DMS79 (cell line): ENCODE results near the gene PFDN2.
"Not testable (repeated sequence)": the region's sequence is repeated elsewhere in the genome, so short reads cannot be mapped to it uniquely, and the experiment has no call there.

ENCODE experiments used
- DNase-seq: peaks from one replicate; lab custom pipeline; 2025; lab: John Stamatoyannopoulos, UW

PFDN2 gene

DNA sequence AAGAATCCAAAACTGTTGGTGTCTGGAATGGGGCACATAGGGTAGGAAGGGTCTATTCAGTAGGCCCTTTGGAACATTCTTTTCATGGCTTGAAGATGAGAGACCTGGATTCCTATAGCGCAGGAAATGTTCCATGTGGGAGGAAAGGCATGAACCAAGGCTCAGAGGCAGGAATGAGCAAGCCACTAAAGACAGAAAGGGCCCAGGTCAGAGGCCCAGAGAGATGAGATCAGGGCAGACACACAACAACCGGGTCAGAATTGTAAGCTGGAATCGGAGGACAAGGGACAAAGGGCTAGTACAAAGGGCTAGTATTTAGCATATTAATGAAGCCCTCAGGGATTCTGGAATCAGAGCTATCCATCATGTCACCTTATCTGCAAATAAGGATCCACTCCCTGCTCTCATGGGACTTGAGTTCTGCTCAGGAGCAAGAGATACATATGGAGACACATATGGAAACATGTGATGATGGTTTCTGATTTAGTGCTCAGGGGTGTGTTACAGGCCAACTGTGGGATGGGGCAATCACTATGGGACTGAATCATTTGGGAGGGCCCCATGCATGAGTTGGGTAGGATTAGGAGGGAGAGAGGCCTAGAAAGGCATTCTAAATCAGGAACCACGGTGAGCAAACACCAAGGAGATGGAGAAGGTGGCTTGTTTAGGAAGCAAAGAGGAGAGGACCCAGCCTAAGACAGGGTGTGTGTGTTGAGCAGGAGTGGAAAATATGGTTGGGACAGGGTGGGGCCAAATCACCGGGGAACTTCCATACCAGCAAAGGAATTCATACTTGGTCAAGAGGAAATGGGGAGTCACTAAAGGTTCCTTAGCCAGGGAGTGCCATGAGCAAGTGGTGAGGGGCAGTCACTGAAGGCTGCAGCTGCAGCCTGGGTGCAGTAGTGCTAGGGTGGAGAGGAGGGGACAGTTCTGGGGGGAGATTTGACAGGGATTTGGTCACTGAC lies 37.1 kb downstream of the PFDN2 start:
- no peak for DNase-seq

DNA sequence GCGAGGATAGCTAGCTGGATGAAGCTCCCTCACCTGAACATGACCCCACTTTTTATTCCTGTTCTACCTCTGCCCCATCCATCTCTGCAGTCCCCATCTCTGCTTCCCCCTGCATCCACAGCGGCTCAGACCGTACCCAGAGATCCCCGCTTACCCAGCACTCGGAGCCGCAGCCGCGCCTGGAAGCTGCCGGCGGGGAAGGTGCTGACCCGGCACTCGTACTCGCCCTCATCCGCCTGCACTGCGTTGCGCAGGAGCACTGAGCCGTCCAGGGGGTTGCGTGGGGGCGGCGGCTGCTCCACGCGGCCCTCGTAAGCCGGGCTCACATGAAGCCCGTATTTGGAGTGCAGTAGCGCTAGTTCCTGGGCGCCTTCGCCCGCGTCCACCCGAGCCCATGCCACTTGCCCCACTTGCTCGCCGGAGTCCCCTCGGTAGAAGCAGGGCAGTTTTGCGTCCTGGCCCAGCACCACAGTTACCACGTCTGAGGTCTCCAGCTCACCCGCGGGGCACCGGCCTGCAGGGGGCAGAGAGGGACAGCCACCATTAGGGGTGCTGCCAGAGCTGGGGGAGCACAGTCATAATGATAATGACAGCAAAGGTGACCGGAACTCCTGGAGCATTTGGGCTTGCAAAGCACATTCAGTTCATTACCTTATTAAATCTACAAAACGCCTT lies 38.3 kb downstream of the PFDN2 start:
- DNase-seq, result no peak

DNA sequence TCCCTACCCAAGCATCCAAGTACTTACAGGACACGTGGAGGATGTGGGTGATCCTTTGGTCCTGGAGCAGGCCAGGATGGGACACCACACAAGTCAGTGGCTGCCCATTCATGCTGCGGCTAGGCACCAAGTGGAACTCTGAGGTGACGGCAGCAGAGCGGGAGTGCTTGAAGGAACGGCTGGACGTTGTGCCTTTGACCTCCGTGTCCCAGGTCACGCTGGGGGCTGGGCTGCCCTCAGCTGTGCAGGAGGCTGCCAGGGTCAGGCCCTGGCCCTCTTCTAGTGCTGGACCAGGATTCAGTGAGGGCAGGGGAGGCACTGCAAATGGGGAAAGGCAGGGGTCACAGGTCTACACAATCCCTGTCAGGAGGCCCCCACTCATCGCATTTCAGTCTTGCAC lies 40.4 kb downstream of the PFDN2 start:
- DNase-seq, result no peak

DNA sequence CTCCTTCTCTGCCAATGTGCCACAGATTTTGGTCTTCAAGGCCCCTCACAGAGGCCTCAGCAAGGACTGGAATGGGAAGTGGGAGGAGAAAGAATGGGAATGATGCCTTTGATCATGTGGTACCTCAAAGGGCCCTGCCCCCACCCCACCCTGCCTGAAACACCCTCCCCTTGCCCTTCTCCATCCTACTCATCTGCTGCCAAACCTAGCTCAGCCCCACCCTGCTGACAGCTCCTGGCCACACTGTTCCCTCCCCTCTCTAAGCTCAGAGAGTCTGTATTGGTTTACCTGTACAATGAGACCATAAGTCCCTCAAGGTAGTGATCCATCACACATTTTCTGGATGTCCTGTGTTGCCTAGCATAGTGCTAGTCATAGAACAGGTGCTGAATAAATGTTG lies 41.4 kb downstream of the PFDN2 start:
- no peak for DNase-seq

DNA sequence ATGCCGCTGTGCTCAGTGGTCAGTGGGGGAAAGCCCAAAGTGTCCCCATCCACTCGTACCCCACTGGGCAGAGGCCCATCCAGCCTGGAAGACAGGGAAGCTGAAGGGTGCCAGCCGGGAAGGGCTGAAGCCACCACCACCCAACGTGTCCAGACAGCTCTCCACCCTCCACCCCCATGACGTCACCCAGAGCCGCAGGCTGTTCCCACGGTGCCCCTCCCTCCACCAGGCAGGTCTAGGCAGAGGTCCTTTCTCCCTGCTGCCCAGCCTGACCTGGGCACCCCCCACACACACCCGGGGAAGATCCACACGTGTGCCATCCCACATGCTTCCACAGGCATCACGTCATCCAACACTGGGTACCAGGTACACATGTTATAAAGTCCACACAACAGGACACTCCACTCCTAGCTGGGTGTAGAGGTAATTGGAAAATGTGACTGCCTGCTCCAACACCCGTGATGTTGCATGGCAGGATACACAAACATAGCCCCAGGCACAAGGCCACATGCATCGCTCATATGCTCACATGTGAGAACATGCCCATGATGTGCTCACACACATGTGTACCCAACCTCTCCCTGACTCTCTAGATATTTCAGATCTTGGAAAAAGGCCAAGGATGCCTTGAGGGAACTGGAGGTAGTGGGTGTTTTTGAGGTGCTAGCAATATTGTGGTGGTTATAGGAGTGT lies 43.0 kb downstream of the PFDN2 start:
- DNase-seq, result no peak

GRCh38 chr1:161073474-161074121 lies 44.2 kb downstream of the PFDN2 start:
- no peak for DNase-seq

GRCh38 chr1:161072751-161073449 lies 44.9 kb downstream of the PFDN2 start:
- no peak for DNase-seq

DNA sequence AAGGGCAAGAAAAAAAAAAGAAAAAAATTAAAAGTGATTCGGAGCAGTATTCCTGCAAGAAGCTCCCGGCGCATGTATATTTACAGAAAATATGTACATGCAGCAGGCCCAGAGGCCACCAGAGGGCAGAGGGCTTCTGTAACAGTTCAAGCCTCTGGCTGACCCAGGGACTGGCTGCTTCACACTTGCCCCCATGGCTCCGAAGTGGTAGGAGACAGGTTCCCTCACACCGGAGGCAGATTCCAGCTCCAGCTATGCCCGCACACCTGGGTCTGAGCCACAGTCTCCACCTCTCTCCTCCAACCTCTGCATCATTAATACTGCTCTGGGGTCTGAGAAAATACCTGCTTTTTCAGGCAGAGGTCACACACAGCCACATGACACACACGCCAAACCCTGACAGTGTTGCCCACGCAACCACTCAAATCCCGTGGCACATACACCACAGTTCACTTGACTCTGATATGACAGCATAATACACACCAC lies 45.9 kb downstream of the PFDN2 start:
- DNase-seq, result no peak

DNA sequence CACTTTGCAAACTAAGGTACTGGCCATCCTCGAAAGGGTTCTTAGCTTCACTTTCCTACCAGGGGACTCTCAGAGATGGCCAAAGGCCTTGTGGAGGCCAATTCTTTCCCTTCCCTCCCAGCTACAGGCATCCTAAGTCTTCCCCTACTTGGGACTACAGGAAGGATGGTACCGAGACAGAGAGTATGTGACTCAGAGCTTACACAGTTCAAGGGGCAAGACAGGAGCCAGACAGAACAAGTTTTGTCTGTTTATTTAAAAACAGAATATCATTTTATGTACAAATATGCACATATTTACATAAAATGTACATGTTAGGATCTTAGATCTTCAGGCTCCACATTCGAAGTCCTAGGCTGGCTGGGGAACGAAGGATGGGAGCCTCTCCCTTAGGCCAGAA lies 47.1 kb downstream of the PFDN2 start:
- DNase-seq, result no peak

DNA sequence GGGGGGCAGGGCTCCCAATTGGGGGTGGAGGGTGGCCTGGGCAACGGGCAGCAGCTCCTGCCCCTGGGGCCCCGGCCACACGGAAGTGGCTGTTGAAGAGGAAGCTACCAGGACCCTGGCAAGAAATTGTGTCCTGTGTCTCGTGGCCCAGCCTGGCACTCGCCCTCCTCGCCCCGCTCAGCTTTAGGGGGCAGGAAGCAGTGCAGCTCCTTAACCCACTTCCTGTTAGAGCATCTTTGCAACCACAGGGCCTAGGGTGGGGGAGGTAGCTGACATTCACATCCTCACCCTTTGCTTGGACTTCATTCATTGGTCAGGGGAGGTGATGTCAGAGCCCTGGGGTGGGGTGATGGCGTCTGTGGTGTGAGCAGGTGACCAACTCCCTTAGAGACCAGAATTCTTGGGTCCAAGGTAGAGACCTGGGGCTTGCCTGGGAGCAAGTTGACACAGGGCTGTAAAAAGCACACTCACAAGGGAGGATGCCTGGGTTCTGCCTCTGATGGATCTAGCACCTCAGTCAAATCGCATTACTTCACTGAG lies 48.0 kb downstream of the PFDN2 start, which contains the start of gene ARHGAP30:
Gene ARHGAP30, minus strand, starts transcription at position 161 of the 540 bp plus-strand sequence. CDS start 267 bp downstream, outside the sequence.
- DNase-seq, result no peak

DNA sequence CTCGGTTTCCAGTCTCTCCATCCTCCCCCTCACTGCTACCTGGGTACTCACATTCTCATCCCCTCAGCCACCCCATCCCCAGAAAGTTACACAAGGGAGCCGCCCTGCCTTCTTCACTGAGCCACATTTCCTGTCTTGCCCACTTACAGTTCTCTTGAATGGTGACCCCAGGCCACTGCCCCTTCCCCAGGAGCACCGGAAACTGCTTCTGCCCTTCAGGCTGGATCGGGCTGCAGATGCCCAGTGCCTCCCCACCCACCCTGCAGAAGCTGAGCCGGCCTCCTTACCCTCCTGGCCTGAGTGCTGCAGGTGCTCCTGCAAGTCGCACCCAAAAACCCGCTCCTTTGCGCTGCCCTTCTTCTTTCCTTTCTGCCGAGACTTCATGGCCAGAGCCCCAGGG lies 48.6 kb downstream of the PFDN2 start:
- DNase-seq, result no peak

DNA sequence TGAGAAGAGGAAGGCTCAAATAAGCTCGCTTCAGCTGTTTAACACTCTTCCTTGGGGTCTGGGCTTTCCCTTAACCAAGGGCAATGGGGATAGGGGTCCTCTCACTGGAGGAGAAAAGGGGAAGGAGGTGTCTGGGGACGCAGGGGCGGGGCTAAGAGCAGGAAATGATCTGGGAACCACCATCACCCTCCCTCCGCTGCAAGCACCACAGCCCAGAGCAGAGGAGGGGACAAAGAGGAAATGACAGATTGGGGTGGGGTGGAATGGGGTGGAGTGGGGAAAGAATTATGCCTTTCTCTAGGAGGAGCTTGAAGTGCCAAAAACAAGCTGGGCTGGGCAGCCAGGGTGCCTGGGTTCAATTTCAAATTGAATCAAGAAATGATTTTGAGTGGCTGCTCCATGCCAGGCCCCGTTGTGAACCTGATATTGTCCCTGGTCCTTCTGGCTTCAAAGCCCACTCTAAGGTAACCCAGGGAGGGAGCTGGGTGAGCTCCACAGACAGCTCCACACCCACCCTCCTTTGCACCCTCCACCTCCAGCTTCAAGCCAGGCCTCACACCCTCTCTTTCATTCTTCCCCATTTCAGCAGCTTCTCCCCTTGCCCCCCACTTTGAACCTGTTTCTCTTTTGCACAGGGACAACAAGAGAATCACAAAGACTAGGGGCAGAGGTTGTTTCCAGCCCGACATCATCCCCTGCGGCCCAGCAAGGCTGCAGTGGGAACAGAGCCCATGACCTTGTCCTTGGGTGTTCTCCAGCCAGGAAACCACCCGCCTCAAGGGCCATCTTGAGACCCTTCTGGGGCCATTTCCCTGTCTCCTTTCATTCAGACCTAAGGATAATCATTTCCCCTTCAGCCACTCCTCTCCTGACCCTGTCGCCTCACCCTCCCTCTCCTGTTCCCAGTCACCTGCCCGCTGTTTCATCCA lies 49.3 kb downstream of the PFDN2 start:
- no peak for DNase-seq

DNA sequence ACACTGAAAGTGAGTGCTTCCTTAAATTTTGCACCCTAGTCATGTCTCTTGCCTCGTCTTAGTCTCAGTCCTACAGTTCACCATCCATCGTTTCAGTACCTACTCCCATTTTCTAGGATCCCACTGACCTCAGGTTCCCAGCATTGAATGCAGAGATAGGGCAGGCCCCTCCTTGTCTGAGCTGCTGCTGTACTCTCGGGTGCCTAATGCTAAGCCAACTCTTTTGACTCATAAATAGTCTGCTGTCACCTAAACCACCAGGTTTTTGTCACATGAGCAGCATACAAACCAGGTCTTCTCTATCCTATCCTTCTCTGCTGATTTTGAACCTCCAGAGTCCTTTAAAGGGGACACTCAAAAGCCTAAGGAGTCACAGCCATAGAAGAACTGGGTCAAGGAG lies 51.1 kb downstream of the PFDN2 start:
- no peak for DNase-seq

DNA sequence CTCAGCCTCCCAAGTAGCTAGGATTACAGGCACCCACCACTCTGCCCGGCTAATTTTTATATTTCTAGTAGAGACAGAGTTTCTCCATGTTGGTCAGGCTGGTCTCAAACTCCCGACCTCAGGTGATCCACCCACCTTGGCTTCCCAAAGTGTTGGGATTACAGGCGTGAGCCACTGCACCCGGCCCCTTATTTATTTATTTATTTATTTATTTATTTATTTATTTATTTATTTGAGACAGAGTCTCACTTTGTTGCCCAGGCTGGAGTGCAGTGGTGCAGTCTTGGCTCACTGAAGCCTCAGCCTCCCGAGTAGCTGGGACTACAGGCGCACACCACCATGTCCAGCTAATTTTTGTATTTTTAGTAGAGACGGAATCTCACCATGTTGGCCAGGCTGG lies 52.2 kb downstream of the PFDN2 start:
- not testable (repeated sequence) for DNase-seq

DNA sequence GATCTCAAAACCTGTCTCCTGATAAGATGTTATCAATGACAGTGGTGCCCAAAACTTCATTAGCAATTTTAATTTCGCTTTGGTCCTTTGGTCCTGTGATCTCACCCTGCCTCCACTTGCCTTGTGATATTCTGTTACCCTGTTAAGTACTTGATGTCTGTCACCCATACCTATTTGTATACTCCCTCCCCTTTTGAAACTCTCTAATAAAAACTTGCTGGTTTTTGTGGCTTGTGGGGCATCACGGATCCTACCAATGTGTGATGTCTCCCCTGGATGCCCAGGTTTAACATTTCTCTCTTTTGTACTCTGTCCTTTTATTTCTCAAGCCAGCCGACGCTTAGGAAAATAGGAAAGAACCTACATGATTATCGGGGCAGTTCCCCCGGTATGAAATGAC lies 53.9 kb downstream of the PFDN2 start:
- not testable (repeated sequence) for DNase-seq

DNA sequence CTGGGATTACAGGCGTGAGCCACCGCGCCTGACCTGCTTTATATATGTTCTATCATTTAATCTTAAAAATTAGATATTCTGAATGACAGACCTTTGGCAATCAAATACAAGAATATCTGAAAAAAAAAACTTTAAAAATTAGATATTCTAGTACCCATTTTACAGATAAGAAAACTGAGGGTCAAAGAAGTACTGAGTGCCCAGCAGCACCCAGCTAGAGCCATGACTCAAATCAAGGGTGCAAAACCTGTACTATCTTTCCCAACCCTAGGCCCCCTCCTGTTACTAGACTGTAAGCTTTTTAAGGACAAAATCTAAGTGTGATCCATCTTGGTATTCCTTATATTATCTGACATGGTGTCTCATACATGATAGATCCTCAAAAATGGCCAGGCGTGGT lies 56.4 kb downstream of the PFDN2 start:
- DNase-seq, result no peak

- no peak for DNase-seq
Observed at GRCh38 chr1:161059293-161059692, 58.5 kb downstream of the PFDN2 start.

DNA sequence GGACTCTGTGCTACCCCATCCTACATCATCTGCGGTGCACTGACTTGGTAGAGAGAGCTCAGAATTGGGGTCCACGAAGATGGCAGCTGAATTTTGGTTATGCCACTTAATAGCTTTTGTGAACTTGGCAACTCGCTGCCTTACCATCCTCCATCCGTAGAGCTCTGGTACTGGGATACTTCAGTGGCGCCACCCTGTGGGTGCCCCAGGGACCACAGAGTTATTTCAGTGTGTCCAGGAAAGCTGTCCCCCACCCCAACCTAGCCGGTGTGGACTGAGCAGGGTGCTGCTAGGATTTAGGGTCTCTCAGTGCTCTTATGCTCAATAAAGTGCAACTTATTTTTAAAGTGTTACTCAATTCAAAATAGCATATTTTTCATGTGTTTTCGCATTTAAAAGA lies 63.0 kb downstream of the PFDN2 start:
- no peak for DNase-seq

DNA sequence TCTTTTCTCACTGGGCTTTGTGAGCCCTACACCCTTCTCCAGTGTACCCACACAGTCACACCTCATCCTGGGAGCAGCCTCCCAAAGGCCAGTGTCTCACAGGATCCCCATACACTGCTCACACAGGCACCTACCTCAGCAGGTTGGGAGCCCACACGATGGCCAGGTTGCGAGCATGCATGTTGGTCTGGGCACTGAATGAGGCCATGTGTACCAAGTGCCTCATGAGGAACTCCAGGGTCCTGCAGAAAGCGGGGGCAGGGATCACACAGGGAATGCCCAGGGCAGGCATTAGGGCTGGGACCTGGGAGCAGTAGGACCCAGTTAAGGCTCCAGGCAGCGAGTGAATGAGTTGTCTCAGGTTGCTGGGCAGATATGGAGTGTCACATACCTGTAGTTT lies 63.6 kb downstream of the PFDN2 start:
- no peak for DNase-seq

- DNase-seq, result no peak
Observed at GRCh38 chr1:161052899-161053298, 64.9 kb downstream of the PFDN2 start.
